K562 (cell line): Measurements from ENCODE around the gene DLL4. TPM values are rescaled to one million over a fixed set of nuclear protein-coding genes. Genes with fewer than 3 reads are reported as not detected.

Experiments
- CHD2 ChIP-seq: IDR thresholded peaks from 2 replicates; pipeline ENCODE4 v1.6.1; 2011; ENCODE audit warnings: low read depth, low read length
- CTBP1 ChIP-seq: fragments of 450-650 bp; IDR thresholded peaks from 2 replicates; pipeline ENCODE4 v1.6.1; 2016; ENCODE audit warnings: borderline replicate concordance
- EGR1 ChIP-seq: fragments of 450-650 bp; conservative IDR thresholded peaks from 2 replicates; pipeline ENCODE4 v1.6.1; 2017; ENCODE audit warnings: mild to moderate bottlenecking
- ETV6 ChIP-seq, 3 experiments: fragments of 150-350 bp in 1 of 3; sonication (generic) in 1 of 3; formaldehyde crosslinking in 1 of 3; IDR thresholded peaks; 2 replicates each; pipeline versions ENCODE4 v1.6.1 to v1.8.0; 2014 to 2022; ENCODE audit warnings: borderline replicate concordance in 2 of 3, low read depth in 2 of 3, antibody characterized with exemption in 1 of 3, low read length in 1 of 3, mild to moderate bottlenecking in 1 of 3, missing genetic modification reagents in 1 of 3
- GABPA ChIP-seq: fragments of 200-800 bp; sonication (Bioruptor generic); conservative IDR thresholded peaks from 2 replicates; pipeline ENCODE4 v1.6.1; 2016; ENCODE audit warnings: low read depth, missing genetic modification characterization, missing compliant biosample characterization
- HDAC8 ChIP-seq: fragments of 450-650 bp; IDR thresholded peaks from 2 replicates; pipeline ENCODE4 v1.6.1; 2016; ENCODE audit warnings: mild to moderate bottlenecking, missing genetic modification characterization, moderate library complexity, missing compliant biosample characterization
- HDGF ChIP-seq: fragments of 450-650 bp; IDR thresholded peaks from 2 replicates; pipeline ENCODE4 v1.6.1; 2016
- MCM5 ChIP-seq: fragments of 450-650 bp; IDR thresholded peaks from 2 replicates; pipeline ENCODE4 v1.6.1; 2016; ENCODE audit warnings: low read depth
- POLR2G ChIP-seq: fragments of 200-400 bp; formaldehyde crosslinking; IDR thresholded peaks from 2 replicates; pipeline ENCODE4 v1.6.1; 2017; ENCODE audit warnings: low read depth, mild to moderate bottlenecking, antibody characterized with exemption, low read length, moderate library complexity
- RNF2 ChIP-seq: sonication (generic); IDR thresholded peaks from 2 replicates; pipeline ENCODE4 v1.6.1; 2016
- SAP30 ChIP-seq: fragments of 200-600 bp; sonication (generic); IDR thresholded peaks from 2 replicates; pipeline ENCODE4 v1.6.1; 2012; ENCODE audit warnings: borderline replicate concordance, low read depth, mild to moderate bottlenecking, moderate library complexity, low read length, control low read depth, inconsistent platforms; ENCODE audit not compliant: insufficient read depth, poor library complexity, severe bottlenecking
- SP2 ChIP-seq: IDR thresholded peaks from 2 replicates; pipeline ENCODE4 v1.6.1; 2011; ENCODE audit warnings: mild to moderate bottlenecking, low read depth, low read length, moderate library complexity; ENCODE audit not compliant: poor library complexity, severe bottlenecking; ENCODE audit errors: extremely low read depth
- TAF15 ChIP-seq: fragments of 200-400 bp; formaldehyde crosslinking; IDR thresholded peaks from 2 replicates; pipeline ENCODE4 v1.6.1; 2017; ENCODE audit warnings: mild to moderate bottlenecking, low read depth, low read length, moderate library complexity
- TBP ChIP-seq: optimal IDR thresholded peaks from 2 replicates; pipeline ENCODE3; 2011; ENCODE audit warnings: low read depth, low read length, improper control_type of control experiment
- XRCC3 ChIP-seq: fragments of 450-650 bp; IDR thresholded peaks from 2 replicates; pipeline ENCODE4 v1.6.1; 2017; ENCODE audit warnings: mild to moderate bottlenecking, moderate library complexity
- ZKSCAN8 ChIP-seq: fragments of 200-800 bp; sonication (Bioruptor generic); IDR thresholded peaks from 2 replicates; pipeline ENCODE4 v1.6.1; 2016; ENCODE audit warnings: missing genetic modification characterization, missing compliant biosample characterization
- ZNF165 ChIP-seq: fragments of 250-450 bp; sonication (Bioruptor Pico); IDR thresholded peaks from 2 replicates; pipeline ENCODE4 v1.4.0; 2020; ENCODE audit warnings: borderline replicate concordance
- ZNF184 ChIP-seq: sonication (generic); formaldehyde crosslinking; IDR thresholded peaks from 2 replicates; pipeline ENCODE4 v1.5.0; 2020; ENCODE audit warnings: missing genetic modification reagents
- polyA plus RNA-seq, 8 experiments: library from polyadenylated mRNA; depleted of rRNA in 4 of 8; stranded (reverse) in 5 of 8; unstranded in 3 of 8; fragments of >200 nt; fragmentation: Nextera tagmentation in 2 of 8; fragmentation: Illumina TruSeq in 1 of 8; extraction: Ambion mirVana in 2 of 8; extraction: Trizol in 1 of 8; gene quantifications; 2 replicates each; pipeline versions ENCODE4 v1.2.1 to v1.2.3, GENCODE V29; 2011 to 2014; ENCODE audit warnings: inconsistent platforms in 1 of 8, missing spikeins in 1 of 8
- total RNA-seq, 7 experiments: library from RNA; depleted of rRNA in 6 of 7; stranded (reverse); fragments of >200 nt in 6 of 7; fragmentation: Illumina TruSeq in 2 of 7; extraction: Trizol in 2 of 7; gene quantifications; 2 replicates each; pipeline versions ENCODE4 v1.2.1 to v1.2.3, GENCODE V29; 2011 to 2021; ENCODE audit warnings: low replicate concordance in 1 of 7
- TF ChIP-seq, protein P1 (sequence below): fragments of 250-450 bp; sonication (Bioruptor Pico); IDR thresholded peaks from 2 replicates; pipeline ENCODE4 v1.5.0; 2021; ENCODE audit warnings: mild to moderate bottlenecking, borderline replicate concordance
- TF ChIP-seq, protein P2 (sequence below): sonication (generic); formaldehyde crosslinking; IDR thresholded peaks from 2 replicates; pipeline ENCODE4 v1.8.1; 2022; ENCODE audit warnings: missing genetic modification reagents
- TF ChIP-seq, protein P3 (sequence below): fragments of 450-650 bp; formaldehyde crosslinking; IDR thresholded peaks from 2 replicates; pipeline ENCODE4 v1.4.0; 2022; ENCODE audit warnings: missing genetic modification characterization
- TF ChIP-seq, protein P4 (sequence below): fragments of 450-650 bp; IDR thresholded peaks from one replicate; pipeline ENCODE4 v1.6.1; 2018; ENCODE audit warnings: mild to moderate bottlenecking, moderate library complexity; ENCODE audit not compliant: partially characterized antibody

The DLL4 gene
- total and polyA plus RNA-seq, 9 of the 15 experiments (the other 6 are each of a cell fraction or from before 2014, with no cell fraction given) = 0.04 to 1.1 (median 0.41) TPM; not detected in 1

DNA sequence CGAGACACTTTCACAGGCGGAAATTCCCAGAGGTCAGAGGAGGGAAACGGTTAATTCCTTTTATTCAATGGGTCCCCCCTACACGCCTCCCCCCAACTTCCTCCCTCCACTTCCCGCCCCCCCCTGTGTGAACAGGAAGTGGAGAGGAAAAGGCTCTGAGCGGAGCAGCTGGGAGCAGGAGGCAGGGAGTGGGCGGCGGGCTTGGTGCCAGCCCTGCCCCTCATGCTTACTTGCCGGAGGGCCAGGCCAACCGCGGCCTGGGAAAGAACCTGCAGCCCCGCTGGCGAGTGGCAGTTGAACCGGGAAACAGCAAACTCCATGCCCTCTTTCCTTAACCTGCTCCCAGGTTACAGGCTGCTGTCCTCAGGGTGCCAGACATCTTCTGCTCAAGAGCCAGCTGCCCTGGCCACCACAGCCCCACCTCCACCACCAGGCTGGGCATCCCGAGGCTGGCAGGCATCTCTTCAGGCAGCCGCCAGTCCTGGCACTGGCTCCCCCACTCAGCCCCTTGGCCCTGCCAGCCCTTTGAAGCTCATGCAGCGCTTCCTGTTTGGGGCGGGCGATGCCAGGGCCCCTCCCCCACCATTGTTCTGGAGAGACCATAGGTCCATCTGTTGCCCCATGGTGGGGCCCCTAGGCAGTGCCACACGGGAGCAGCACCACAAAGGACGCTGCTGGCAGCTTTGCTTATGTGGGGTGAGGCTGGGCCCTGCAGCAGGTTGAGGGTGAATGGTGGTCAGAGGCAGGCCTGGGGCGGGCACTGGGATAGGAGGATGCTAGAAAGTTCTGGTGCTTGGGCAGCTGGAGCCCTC lies 21.9 kb upstream of the DLL4 start (continued):
- TF ChIP-seq, protein P1, sequence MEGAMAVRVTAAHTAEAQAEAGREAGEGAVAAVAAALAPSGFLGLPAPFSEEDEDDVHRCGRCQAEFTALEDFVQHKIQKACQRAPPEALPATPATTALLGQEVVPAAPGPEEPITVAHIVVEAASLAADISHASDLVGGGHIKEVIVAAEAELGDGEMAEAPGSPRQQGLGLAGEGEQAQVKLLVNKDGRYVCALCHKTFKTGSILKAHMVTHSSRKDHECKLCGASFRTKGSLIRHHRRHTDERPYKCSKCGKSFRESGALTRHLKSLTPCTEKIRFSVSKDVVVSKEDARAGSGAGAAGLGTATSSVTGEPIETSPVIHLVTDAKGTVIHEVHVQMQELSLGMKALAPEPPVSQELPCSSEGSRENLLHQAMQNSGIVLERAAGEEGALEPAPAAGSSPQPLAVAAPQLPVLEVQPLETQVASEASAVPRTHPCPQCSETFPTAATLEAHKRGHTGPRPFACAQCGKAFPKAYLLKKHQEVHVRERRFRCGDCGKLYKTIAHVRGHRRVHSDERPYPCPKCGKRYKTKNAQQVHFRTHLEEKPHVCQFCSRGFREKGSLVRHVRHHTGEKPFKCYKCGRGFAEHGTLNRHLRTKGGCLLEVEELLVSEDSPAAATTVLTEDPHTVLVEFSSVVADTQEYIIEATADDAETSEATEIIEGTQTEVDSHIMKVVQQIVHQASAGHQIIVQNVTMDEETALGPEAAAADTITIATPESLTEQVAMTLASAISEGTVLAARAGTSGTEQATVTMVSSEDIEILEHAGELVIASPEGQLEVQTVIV (CRISPR knock-in tag) = no peak
- TF ChIP-seq MCM5 (no peak), GABPA (peak; percentile 70), ZNF184 (CRISPR knock-in tag) (no peak), TBP (no peak), ETV6 (IDR thresholded peaks at IDR 0.05; ENCODE audit: borderline replicate concordance in 1 of 2, low read depth in 2 of 2, low read length in 1 of 2) (peak; percentile 93 to 94), ETV6 (CRISPR knock-in tag; IDR thresholded peaks at IDR 0.05; ENCODE audit: borderline replicate concordance) (no peak), HDAC8 (no peak), SP2 (no peak), RNF2 (no peak), ZNF165 (CRISPR knock-in tag) (no peak), POLR2G (peak; percentile 53), CHD2 (no peak), SAP30 (no peak), CTBP1 (no peak), XRCC3 (no peak), ZKSCAN8 (no peak), HDGF (no peak), EGR1 (peak; percentile 60; the same call in 1 of the 2 replicates), TAF15 (no peak)
- TF ChIP-seq, protein P2, sequence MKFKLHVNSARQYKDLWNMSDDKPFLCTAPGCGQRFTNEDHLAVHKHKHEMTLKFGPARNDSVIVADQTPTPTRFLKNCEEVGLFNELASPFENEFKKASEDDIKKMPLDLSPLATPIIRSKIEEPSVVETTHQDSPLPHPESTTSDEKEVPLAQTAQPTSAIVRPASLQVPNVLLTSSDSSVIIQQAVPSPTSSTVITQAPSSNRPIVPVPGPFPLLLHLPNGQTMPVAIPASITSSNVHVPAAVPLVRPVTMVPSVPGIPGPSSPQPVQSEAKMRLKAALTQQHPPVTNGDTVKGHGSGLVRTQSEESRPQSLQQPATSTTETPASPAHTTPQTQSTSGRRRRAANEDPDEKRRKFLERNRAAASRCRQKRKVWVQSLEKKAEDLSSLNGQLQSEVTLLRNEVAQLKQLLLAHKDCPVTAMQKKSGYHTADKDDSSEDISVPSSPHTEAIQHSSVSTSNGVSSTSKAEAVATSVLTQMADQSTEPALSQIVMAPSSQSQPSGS (CRISPR knock-in tag) = no peak
- TF ChIP-seq, protein P3, sequence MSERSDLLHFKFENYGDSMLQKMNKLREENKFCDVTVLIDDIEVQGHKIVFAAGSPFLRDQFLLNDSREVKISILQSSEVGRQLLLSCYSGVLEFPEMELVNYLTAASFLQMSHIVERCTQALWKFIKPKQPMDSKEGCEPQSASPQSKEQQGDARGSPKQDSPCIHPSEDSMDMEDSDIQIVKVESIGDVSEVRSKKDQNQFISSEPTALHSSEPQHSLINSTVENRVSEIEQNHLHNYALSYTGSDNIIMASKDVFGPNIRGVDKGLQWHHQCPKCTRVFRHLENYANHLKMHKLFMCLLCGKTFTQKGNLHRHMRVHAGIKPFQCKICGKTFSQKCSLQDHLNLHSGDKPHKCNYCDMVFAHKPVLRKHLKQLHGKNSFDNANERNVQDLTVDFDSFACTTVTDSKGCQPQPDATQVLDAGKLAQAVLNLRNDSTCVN (CRISPR knock-in tag) = no peak
- TF ChIP-seq, protein P4, sequence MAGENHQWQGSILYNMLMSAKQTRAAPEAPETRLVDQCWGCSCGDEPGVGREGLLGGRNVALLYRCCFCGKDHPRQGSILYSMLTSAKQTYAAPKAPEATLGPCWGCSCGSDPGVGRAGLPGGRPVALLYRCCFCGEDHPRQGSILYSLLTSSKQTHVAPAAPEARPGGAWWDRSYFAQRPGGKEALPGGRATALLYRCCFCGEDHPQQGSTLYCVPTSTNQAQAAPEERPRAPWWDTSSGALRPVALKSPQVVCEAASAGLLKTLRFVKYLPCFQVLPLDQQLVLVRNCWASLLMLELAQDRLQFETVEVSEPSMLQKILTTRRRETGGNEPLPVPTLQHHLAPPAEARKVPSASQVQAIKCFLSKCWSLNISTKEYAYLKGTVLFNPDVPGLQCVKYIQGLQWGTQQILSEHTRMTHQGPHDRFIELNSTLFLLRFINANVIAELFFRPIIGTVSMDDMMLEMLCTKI = no peak
